CD4-positive, alpha-beta T cell (primary cell): ENCODE data around the gene GLIPR2. TPM values are rescaled to one million over a fixed set of nuclear protein-coding genes. Genes with fewer than 3 reads are reported as not detected.

ENCODE experiments used
- ATAC-seq: fragments of 200-7000 bp; cut with Tn5 transposase; one replicate; pipeline ENCODE4 v1.10.0; 2022; ENCODE audit warnings: mild to moderate bottlenecking; ENCODE audit not compliant: poor library complexity
- CTCF ChIA-PET: fragments of 350-600 bp; sonication (Branson Sonifier 250); formaldehyde crosslinking; loops from one replicate; lab custom pipeline; 2021; ENCODE audit warnings: antibody characterized with exemption, inconsistent platforms; lab: Charles Lee
- POLR2A ChIA-PET: fragments of 350-600 bp; sonication (Branson Sonifier 250); formaldehyde crosslinking; loops from one replicate; lab custom pipeline; 2021; ENCODE audit warnings: antibody characterized with exemption, inconsistent platforms; lab: Charles Lee
- DNase-seq, 14 experiments: peaks; one replicate each; pipeline ENCODE4 v3.0.0-alpha.2; 2013 to 2020; ENCODE audit warnings: mixed read lengths in 2 of 14
- H3K27ac ChIP-seq, 2 donors: one replicate each; pipeline versions ENCODE4 v1.5.1 to v1.7.0; 2013; ENCODE audit warnings: low read length in 2 of 2, low read depth in 1 of 2, mild to moderate bottlenecking in 1 of 2
- H3K27me3 ChIP-seq, 2 experiments: 1 replicate in 1 of 2; 2 replicates in 1 of 2; pipeline versions ENCODE4 v1.6.1 to v1.7.0; 2013; ENCODE audit warnings: low read length in 2 of 2, control low read depth in 1 of 2, mild to moderate bottlenecking in 1 of 2, moderate library complexity in 1 of 2; ENCODE audit not compliant: insufficient read depth in 2 of 2, control insufficient read depth in 1 of 2
- H3K36me3 ChIP-seq: one replicate; pipeline ENCODE4 v1.6.1; 2013; ENCODE audit warnings: low read length, control low read depth; ENCODE audit not compliant: insufficient read depth
- H3K4me1 ChIP-seq: one replicate; pipeline ENCODE4 v1.6.1; 2013; ENCODE audit warnings: low read length, control low read depth; ENCODE audit not compliant: insufficient read depth
- H3K4me3 ChIP-seq: one replicate; pipeline ENCODE4 v1.5.1; 2013; ENCODE audit warnings: mild to moderate bottlenecking, low read length, moderate library complexity
- H3K9me3 ChIP-seq, 2 experiments: 1 replicate in 1 of 2; 2 replicates in 1 of 2; pipeline versions ENCODE4 v1.6.1 to v1.7.0; 2013; ENCODE audit warnings: low read length in 2 of 2, mild to moderate bottlenecking in 2 of 2, control low read depth in 1 of 2, moderate library complexity in 1 of 2; ENCODE audit not compliant: control insufficient read depth in 1 of 2, insufficient read depth in 1 of 2
- H3K27ac Mint-ChIP-seq: one replicate; pipeline ENCODE4 v1.8.0; 2020; ENCODE audit warnings: mixed read lengths
- H3K27me3 Mint-ChIP-seq: one replicate; pipeline ENCODE4 v1.8.0; 2021; ENCODE audit warnings: mixed read lengths
- H3K36me3 Mint-ChIP-seq: one replicate; pipeline ENCODE4 v1.8.0; 2021; ENCODE audit warnings: low read depth, mixed read lengths
- H3K4me1 Mint-ChIP-seq: one replicate; pipeline ENCODE4 v1.8.0; 2021; ENCODE audit warnings: low read depth, mixed read lengths
- H3K4me3 Mint-ChIP-seq: one replicate; pipeline ENCODE4 v1.8.0; 2020; ENCODE audit warnings: mild to moderate bottlenecking, mixed read lengths
- H3K9me3 Mint-ChIP-seq: one replicate; pipeline ENCODE4 v1.8.0; 2020; ENCODE audit warnings: mixed read lengths
- CTCF ChIP-seq: fragments of 200-600 bp; IDR thresholded peaks from one replicate; pipeline ENCODE4 v1.8.0; 2022; ENCODE audit warnings: antibody characterized with exemption, mild to moderate bottlenecking
- intact Hi-C, 2 experiments: fragments of 100-400 bp; cut with DNase I in 1 of 2; cut with micrococcal nuclease in 1 of 2; formaldehyde crosslinking; loops; one replicate each; pipeline versions ENCODE4 v1.15.1 to v1.9.0; 2023 to 2025; cut with DNase I, micrococcal nuclease
- total RNA-seq, 174 experiments: library from RNA in 2 of 174; stranded (reverse) in 2 of 174; gene quantifications; one replicate each; pipeline ENCODE4 v1.2.3 and lab custom pipeline; 2021 to 2026

GLIPR2 gene
- total RNA-seq, 2 experiments from 2014 or later: 13.6 to 13.7 TPM

- Mint-ChIP-seq H3K4me1 (peaks cover 89% of the 10 kb centered on the region), H3K36me3 (peaks cover 59% of the 10 kb centered on the region), H3K27ac (peak overlapping the region; percentile 98), H3K9me3 (peaks cover 10% of the 10 kb centered on the region), H3K4me3 (peak overlapping the region; percentile 38), H3K27me3 (no peaks in the 10 kb centered on the region)
- intact Hi-C loops: loop anchor here in 1 of 2 experiments (1.0 kb wide), 1 partner anchor 10 kb away; no protein-coding TSS in a partner anchor
- CTCF ChIA-PET: interaction anchor here (1.5 to 2.0 kb wide), 2 partner anchors 11 to 19 kb away, joined by 3 to 6 read pairs; partner anchors contain the start of gene GLIPR2
- peak in 1 of 14 experiments; percentile 7 for DNase-seq
- peaks cover 99% of the 10 kb centered on the region for H3K4me1 ChIP-seq
- TF ChIP-seq CTCF: no peak
- H3K27ac ChIP-seq: peak overlapping the region in 1 of 2 donors; percentile 3
- H3K4me3 ChIP-seq: no peak overlapping the region
- peaks cover 26% of the 10 kb centered on the region for H3K36me3 ChIP-seq
- H3K27me3 ChIP-seq: no peaks in the 10 kb centered on the region
- POLR2A ChIA-PET: interaction anchor here (1.7 kb wide), 1 partner anchor 11 kb away, joined by 6 read pairs; the partner anchor contains the start of gene GLIPR2
- no peak for ATAC-seq
- peaks cover 7 to 12% of the 10 kb centered on the region in 2 experiments for H3K9me3 ChIP-seq
These were observed 11.1 kb downstream of the GLIPR2 start for GRCh38 chr9:36147441-36148175.

GRCh38 chr9:36148311-36149051, 11.9 kb downstream of the GLIPR2 start:
- Histone ChIP-seq H3K36me3 (peaks cover 24% of the 10 kb centered on the region), H3K9me3 (peaks cover 7 to 12% of the 10 kb centered on the region in 2 experiments), H3K4me3 (no peak overlapping the region), H3K27me3 (no peaks in the 10 kb centered on the region), H3K4me1 (peaks cover 99% of the 10 kb centered on the region), H3K27ac (peak overlapping the region; percentile 52 to 58)
- ChIA-PET POLR2A (interaction anchor here (0.9 to 1.7 kb wide), 3 partner anchors 9 to 42 kb away, joined by 4 to 14 read pairs (median 6); partner anchors contain the start of genes CLTA and GLIPR2), CTCF (interaction anchor here (0.9 to 4.6 kb wide), 5 partner anchors 8 to 45 kb away, joined by 3 to 15 read pairs (median 4); partner anchors contain the start of gene GLIPR2)
- no peak for TF ChIP-seq CTCF
- ATAC-seq (no peak), DNase-seq (peak; percentile 36 to 88 (median 66))
- peak overlapping the region; percentile 31 for H3K4me3 Mint-ChIP-seq
- peak overlapping the region; percentile 98 for H3K27ac Mint-ChIP-seq
- intact Hi-C loops: loop anchor here in 1 of 2 experiments (1.0 kb wide), 1 partner anchor 11 kb away; no protein-coding TSS in a partner anchor
- peaks cover 59% of the 10 kb centered on the region for H3K36me3 Mint-ChIP-seq
- H3K4me1 Mint-ChIP-seq: peaks cover 84% of the 10 kb centered on the region
- H3K9me3 Mint-ChIP-seq: peaks cover 10% of the 10 kb centered on the region
- no peaks in the 10 kb centered on the region for H3K27me3 Mint-ChIP-seq

GRCh38 chr9:36149197-36149596, 12.7 kb downstream of the GLIPR2 start:
- H3K27me3 Mint-ChIP-seq: no peaks in the 10 kb centered on the region
- ChIA-PET POLR2A (interaction anchor here (0.9 to 3.4 kb wide), 4 partner anchors 10 to 41 kb away, joined by 4 to 20 read pairs (median 10); partner anchors contain the start of genes CLTA and GLIPR2), CTCF (interaction anchor here (1.2 to 4.6 kb wide), 4 partner anchors 9 to 46 kb away, joined by 4 to 15 read pairs (median 7); partner anchors contain the start of gene GLIPR2)
- no peak overlapping the region for H3K4me3 Mint-ChIP-seq
- peaks cover 58% of the 10 kb centered on the region for H3K36me3 Mint-ChIP-seq
- no peak for ATAC-seq
- H3K27me3 ChIP-seq: no peaks in the 10 kb centered on the region
- peaks cover 10% of the 10 kb centered on the region for H3K9me3 Mint-ChIP-seq
- TF ChIP-seq CTCF: no peak
- peaks cover 24% of the 10 kb centered on the region for H3K36me3 ChIP-seq
- H3K27ac Mint-ChIP-seq: peak overlapping the region; percentile 98
- peak in 2 of 14 experiments; percentile 35 to 42 for DNase-seq
- peaks cover 83% of the 10 kb centered on the region for H3K4me1 Mint-ChIP-seq
- H3K27ac ChIP-seq: peak overlapping the region in 1 of 2 donors; percentile 52
- H3K4me1 ChIP-seq: peaks cover 99% of the 10 kb centered on the region
- no peak overlapping the region for H3K4me3 ChIP-seq
- intact Hi-C loops: no loop called here
- peaks cover 7 to 12% of the 10 kb centered on the region in 2 experiments for H3K9me3 ChIP-seq
